Calu3 (cell line): Measurements from ENCODE around the gene CRYBG1. TPM values are rescaled to one million over a fixed set of nuclear protein-coding genes. Genes with fewer than 3 reads are reported as not detected.

ENCODE experiments used
- BruUV-seq: library from RNA; stranded (reverse); fragments of 400-500 nt; replicated peaks from 2 replicates; lab custom pipeline; 2021; lab: Mats Ljungman, UMichigan
- CTCF ChIA-PET: fragments of 300-600 bp; sonication (Branson Sonifier 250); formaldehyde crosslinking; loops from one replicate; lab custom pipeline; 2022; ENCODE audit warnings: antibody characterized with exemption; lab: Charles Lee
- DNase-seq: peaks from one replicate; pipeline ENCODE4 v3.0.0; 2022
- H3K27ac Mint-ChIP-seq: one replicate; pipeline ENCODE4 v1.8.0; 2022; ENCODE audit warnings: mixed read lengths; ENCODE audit not compliant: unreplicated experiment
- H3K27me3 Mint-ChIP-seq: one replicate; pipeline ENCODE4 v1.8.0; 2022; ENCODE audit warnings: mixed read lengths; ENCODE audit not compliant: unreplicated experiment
- H3K36me3 Mint-ChIP-seq: one replicate; pipeline ENCODE4 v1.8.0; 2022; ENCODE audit warnings: mild to moderate bottlenecking, moderate library complexity, mixed read lengths; ENCODE audit not compliant: insufficient read depth, unreplicated experiment
- H3K4me1 Mint-ChIP-seq: one replicate; pipeline ENCODE4 v1.8.0; 2022; ENCODE audit warnings: mild to moderate bottlenecking, low read depth, mixed read lengths; ENCODE audit not compliant: unreplicated experiment
- H3K4me3 Mint-ChIP-seq: one replicate; pipeline ENCODE4 v1.8.0; 2022; ENCODE audit warnings: mild to moderate bottlenecking, low read depth, moderate library complexity, mixed read lengths; ENCODE audit not compliant: unreplicated experiment
- H3K9me3 Mint-ChIP-seq: one replicate; pipeline ENCODE4 v1.8.0; 2022; ENCODE audit warnings: low read depth, mixed read lengths; ENCODE audit not compliant: unreplicated experiment
- intact Hi-C: fragments of 100-400 bp; cut with micrococcal nuclease; formaldehyde crosslinking; loops from one replicate; pipeline ENCODE4 v1.10.0; 2022; ENCODE audit not compliant: unreplicated experiment
- total RNA-seq: library from RNA; stranded (reverse); gene quantifications from 2 replicates; pipeline ENCODE4 v1.2.3, GENCODE V29; 2022
- TF ChIP-seq, protein P1 (sequence below): fragments of 200-600 bp; IDR thresholded peaks from one replicate; pipeline ENCODE4 v1.8.0; 2022; ENCODE audit warnings: antibody characterized with exemption; ENCODE audit not compliant: unreplicated experiment

CRYBG1 gene
- total RNA-seq, 1 experiment from 2014 or later = 40.7 TPM

DNA sequence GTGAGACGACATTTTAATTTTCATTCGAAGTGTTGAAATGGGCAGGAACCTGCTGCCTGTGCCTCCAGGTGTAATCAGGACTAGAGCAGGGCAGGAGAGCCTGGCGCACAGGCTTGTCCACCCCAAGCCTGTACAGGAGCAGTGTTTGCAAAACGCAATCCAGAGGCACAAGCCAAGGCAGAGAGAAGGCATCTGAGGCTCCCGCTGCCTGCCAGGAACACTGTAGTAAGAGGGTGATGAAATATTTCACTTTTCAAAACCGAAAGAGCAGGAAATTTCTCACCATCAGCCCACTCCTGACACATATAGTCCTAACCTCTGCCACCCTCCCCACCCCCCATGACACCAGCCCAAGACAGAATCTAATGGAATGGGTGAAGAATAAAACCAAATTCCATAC, 136.3 kb downstream of the CRYBG1 start:
- CTCF ChIA-PET = no interaction called here

DNA sequence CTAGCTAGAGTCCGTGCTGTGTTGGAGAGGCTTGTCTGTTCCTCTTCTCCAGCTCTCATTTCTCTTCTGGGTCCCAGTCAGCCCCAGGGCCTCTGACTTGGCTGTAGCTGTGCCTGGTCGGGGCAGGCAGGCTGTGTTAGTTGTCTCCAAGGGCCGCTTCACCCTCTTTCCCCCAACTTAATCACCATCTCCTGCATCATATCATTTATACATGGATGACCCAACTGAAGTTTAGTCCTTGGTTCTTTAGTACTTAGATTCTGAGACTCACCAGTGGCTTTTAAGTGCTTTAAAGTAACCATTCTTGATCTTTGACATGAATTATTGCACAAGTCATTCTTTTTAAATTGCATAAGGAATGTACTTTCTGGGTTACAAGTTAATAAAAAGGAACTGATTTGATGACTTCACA, 141.4 kb downstream of the CRYBG1 start:
- Mint-ChIP-seq H3K27me3 (no peaks in the 10 kb centered on the region), H3K27ac (no peak overlapping the region), H3K4me3 (no peak overlapping the region), H3K9me3 (no peaks in the 10 kb centered on the region), H3K36me3 (no peaks in the 10 kb centered on the region), H3K4me1 (peaks cover 18% of the 10 kb centered on the region)
- no TSS peak for BruUV-seq
- TF ChIP-seq, protein P1, sequence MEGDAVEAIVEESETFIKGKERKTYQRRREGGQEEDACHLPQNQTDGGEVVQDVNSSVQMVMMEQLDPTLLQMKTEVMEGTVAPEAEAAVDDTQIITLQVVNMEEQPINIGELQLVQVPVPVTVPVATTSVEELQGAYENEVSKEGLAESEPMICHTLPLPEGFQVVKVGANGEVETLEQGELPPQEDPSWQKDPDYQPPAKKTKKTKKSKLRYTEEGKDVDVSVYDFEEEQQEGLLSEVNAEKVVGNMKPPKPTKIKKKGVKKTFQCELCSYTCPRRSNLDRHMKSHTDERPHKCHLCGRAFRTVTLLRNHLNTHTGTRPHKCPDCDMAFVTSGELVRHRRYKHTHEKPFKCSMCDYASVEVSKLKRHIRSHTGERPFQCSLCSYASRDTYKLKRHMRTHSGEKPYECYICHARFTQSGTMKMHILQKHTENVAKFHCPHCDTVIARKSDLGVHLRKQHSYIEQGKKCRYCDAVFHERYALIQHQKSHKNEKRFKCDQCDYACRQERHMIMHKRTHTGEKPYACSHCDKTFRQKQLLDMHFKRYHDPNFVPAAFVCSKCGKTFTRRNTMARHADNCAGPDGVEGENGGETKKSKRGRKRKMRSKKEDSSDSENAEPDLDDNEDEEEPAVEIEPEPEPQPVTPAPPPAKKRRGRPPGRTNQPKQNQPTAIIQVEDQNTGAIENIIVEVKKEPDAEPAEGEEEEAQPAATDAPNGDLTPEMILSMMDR = no peak
- intact Hi-C loops = no loop called here
- no peak for DNase-seq
- CTCF ChIA-PET = interaction anchor here (1.1 to 1.3 kb wide), 2 partner anchors 10 to 56 kb away, joined by 3 to 5 read pairs; no protein-coding TSS in a partner anchor

More for the DNA sequence above, 136.3 kb downstream of the CRYBG1 start:
- no peaks in the 10 kb centered on the region for H3K27me3 Mint-ChIP-seq
- peaks cover 14% of the 10 kb centered on the region for H3K4me1 Mint-ChIP-seq
- TF ChIP-seq, protein P1 = no peak
- no peak for DNase-seq
- H3K9me3 Mint-ChIP-seq = no peaks in the 10 kb centered on the region
- intact Hi-C loops = no loop called here
- H3K36me3 Mint-ChIP-seq = no peaks in the 10 kb centered on the region
- H3K4me3 Mint-ChIP-seq = no peak overlapping the region
- H3K27ac Mint-ChIP-seq = no peak overlapping the region
- no TSS peak for BruUV-seq

DNA sequence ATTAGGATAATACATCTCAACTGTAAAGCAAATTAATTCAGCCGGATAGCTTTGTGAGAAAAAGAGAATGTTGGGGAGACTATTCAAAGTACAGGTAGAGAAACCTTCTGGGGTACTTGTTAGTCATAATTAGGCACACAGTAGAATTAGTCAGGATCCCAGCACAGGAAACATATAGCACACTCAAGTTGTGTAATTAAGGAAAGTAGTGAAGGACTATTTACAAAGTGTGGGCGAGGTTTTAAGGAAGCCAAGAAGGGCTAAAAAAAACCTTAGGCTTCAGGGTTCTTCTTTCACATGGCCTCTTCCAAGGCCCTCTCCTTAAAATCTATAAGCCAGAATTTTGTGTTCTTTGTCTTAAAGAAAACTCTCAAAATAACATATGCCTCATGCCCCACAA, 142.0 kb downstream of the CRYBG1 start:
- TF ChIP-seq, protein P1 = no peak
- Mint-ChIP-seq H3K9me3 (no peaks in the 10 kb centered on the region), H3K4me3 (no peak overlapping the region), H3K27ac (no peak overlapping the region), H3K36me3 (no peaks in the 10 kb centered on the region), H3K27me3 (no peaks in the 10 kb centered on the region), H3K4me1 (peaks cover 18% of the 10 kb centered on the region)
- intact Hi-C loops = no loop called here
- CTCF ChIA-PET = interaction anchor here (0.6 to 1.3 kb wide), 2 partner anchors 55 to 63 kb away, joined by 3 to 5 read pairs; no protein-coding TSS in a partner anchor
- DNase-seq = no peak
- BruUV-seq = no TSS peak

DNA sequence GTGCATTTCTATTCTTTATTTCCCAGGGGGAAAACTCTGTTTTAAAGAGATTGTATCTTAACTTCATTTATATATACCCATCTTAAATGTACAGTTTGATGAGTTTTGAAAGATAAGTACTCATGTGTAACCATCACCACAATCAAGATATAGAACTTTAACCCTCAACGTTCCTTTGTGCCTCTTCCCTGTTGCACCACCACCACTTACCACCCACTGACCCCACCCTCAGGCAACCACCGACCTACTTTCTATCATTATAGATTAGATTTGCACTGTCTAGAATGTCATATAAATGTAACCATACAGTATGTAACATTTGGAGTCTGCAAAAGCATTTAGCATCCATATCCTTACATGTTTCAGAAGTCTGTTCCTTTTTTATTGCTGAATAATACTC, 147.8 kb downstream of the CRYBG1 start:
- Mint-ChIP-seq H3K36me3 (peaks cover 35% of the 10 kb centered on the region), H3K27ac (no peak overlapping the region), H3K4me1 (no peaks in the 10 kb centered on the region), H3K27me3 (no peaks in the 10 kb centered on the region), H3K9me3 (no peaks in the 10 kb centered on the region), H3K4me3 (no peak overlapping the region)
- CTCF ChIA-PET = no interaction called here
- intact Hi-C loops = no loop called here
- TF ChIP-seq, protein P1 = no peak
- BruUV-seq = no TSS peak
- DNase-seq = no peak
